Measurements from ENCODE around the gene OR13J1. TPM values are rescaled to one million over a fixed set of nuclear protein-coding genes. Genes with fewer than 3 reads are reported as not detected.

OR13J1 gene
- total RNA-seq, 4 donors from 2014 or later: not detected

DNA sequence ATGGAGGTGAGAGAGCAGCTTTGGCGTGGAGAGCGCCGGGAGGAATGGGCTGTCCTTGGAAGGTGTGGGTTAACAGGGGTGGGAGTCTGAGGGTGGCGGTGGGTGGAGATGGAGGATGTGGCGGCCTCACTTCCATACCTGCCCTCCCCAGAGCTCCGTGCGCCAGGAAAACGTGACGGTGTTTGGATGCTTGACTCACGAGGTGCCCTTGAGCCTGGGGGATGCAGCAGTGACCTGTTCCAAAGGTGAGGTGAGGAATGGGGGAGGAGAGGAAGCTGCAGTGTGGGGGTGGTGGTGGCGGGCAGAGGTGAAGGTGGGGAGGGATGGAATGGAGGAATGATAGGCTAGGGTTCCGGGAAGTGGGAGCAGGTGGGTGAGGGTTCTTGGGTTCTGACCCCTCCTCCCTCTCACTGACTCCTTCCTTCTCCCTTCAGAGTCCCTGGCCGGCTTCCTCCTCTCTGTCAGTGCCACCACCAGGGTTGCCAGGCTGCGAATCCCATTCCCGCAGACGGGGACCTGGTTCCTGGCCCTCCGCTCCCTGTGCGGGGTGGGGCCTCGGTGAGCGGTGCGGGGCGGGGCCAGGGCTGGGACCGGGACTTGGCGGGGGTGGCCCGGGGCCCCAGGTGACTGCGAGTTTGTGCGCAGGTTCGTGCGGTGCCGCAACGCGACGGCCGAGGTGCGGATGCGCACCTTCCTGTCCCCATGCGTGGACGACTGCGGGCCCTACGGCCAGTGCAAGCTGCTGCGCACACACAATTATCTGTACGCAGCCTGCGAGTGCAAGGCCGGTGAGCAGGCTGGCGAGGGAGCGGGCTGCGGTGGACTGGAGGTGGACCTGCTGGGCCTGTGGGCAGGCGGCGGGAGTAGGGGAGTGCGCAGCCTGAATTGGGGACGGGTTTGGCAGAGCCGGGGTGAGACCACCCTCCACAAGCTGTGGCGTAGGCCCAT, 24.1 kb downstream of the OR13J1 start:
- WGBS, 2 donors: 63 to 67% methylated on average over 32 to 47 of the region's 53 CpGs
- intact Hi-C loops (cut with DNase I; ENCODE audit: low total_unique reads): no loop called here
- no peak overlapping the region for H3K4me3 ChIP-seq (ENCODE audit: low read depth, poor library complexity, severe bottlenecking)
- DNase-seq (ENCODE audit: low spot score in 2 of 2): peak in 1 of 2 donors; percentile 84
- TF ChIP-seq, protein P1, sequence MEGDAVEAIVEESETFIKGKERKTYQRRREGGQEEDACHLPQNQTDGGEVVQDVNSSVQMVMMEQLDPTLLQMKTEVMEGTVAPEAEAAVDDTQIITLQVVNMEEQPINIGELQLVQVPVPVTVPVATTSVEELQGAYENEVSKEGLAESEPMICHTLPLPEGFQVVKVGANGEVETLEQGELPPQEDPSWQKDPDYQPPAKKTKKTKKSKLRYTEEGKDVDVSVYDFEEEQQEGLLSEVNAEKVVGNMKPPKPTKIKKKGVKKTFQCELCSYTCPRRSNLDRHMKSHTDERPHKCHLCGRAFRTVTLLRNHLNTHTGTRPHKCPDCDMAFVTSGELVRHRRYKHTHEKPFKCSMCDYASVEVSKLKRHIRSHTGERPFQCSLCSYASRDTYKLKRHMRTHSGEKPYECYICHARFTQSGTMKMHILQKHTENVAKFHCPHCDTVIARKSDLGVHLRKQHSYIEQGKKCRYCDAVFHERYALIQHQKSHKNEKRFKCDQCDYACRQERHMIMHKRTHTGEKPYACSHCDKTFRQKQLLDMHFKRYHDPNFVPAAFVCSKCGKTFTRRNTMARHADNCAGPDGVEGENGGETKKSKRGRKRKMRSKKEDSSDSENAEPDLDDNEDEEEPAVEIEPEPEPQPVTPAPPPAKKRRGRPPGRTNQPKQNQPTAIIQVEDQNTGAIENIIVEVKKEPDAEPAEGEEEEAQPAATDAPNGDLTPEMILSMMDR (IDR thresholded peaks at IDR 0.05): no peak
- TF ChIP-seq POLR2A (IDR thresholded peaks at IDR 0.05): no peak

DNA sequence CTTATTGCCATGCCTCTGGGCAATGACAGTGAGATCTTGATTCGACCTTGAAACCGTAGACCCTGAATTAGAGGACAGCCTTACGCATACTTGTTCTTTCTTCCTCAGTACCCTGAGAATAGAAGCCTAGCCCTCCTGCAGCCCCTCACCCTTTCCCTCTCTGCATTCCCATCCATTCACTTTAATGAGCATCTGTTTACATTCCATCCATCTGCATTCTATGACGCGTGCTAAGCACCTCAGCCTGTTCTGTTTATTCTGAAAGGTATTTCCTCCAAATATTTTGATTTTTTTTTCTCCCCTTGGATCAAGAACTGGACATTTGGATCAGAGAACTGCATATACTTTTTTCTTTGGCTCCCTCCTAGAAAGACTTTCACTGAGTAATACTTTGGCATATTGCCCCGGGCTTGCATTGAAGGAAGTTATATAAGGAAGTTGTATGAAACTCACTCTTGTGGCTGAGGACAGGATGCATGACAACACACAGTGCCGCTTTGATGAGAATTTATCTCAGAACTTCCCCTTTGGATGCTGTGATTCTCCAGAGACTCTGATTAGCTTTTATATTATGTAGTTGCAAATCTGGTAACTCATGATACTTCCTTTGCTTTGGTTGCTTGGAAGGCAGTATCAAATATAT, 25.5 kb downstream of the OR13J1 start:
- 19 to 22% methylated on average over 7 of the region's 7 CpGs for WGBS, 2 donors

DNA sequence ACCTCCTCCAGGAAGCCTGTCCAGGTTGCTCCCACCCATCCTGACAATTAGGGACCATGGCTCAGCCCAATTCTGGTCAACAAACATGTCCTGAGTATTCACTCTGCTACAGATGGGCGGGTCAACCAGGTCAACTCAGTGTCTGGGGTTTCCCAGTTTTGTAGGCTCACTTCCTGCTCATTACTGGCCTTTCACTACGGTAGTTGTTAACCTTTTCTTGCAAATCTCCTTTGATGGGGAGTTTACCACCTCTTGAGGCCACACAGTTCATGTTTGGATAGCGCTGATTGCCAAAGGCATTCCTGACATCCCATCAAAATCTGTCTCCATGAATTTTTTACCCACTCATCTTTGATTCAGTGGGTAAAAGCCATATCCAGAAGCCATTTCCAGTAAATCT, 27.4 kb downstream of the OR13J1 start:
- no peak for TF ChIP-seq POLR2A (IDR thresholded peaks at IDR 0.05)
- TF ChIP-seq, protein P1 (IDR thresholded peaks at IDR 0.05): no peak

More for the DNA sequence above, 25.5 kb downstream of the OR13J1 start:
- peak; percentile 77 to 82 for DNase-seq (ENCODE audit: low spot score in 2 of 2)
- TF ChIP-seq, protein P1 (IDR thresholded peaks at IDR 0.05): no peak
- no peak for TF ChIP-seq POLR2A (IDR thresholded peaks at IDR 0.05)
- intact Hi-C loops (cut with DNase I; ENCODE audit: low total_unique reads): no loop called here
- no peak overlapping the region for H3K4me3 ChIP-seq (ENCODE audit: low read depth, poor library complexity, severe bottlenecking)

DNA sequence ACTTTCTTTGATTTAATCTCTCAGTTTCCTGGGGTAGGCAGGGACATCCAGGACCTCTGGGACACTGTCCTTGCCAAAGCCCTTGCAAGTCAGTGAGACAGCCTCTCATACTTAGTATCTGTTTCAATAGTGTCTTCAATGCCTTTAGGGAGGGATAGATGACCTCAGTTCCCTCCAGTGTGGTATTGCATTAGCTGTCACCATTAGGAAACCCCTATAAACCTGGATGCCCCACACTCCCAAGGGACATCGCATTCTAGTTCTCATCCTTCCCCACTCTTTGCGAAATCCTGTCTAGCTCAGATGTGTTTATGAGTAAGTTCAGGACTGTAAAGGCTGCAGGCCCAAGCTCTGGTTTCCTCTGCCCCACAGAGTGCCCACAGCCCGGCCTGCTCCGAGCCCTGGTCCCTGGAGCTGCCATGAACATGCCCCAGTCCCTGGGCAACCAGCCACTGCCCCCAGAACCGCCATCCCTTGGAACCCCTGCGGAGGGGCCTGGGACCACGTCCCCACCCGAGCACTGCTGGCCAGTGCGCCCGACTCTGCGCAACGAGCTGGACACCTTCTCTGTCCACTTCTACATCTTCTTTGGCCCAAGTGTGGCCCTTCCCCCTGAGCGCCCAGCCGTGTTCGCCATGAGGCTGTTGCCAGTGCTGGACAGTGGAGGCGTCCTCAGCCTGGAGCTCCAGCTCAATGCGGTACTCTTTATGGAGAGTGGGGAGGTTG, 28.0 kb downstream of the OR13J1 start:
- intact Hi-C loops (cut with DNase I; ENCODE audit: low total_unique reads): no loop called here
- WGBS, 2 donors: 95 to 96% methylated on average over 17 of the region's 17 CpGs
- peak; percentile 54 to 80 for DNase-seq (ENCODE audit: low spot score in 2 of 2)

More for the DNA sequence above, 27.4 kb downstream of the OR13J1 start:
- H3K4me3 ChIP-seq (ENCODE audit: low read depth, poor library complexity, severe bottlenecking): no peak overlapping the region
- no peak for DNase-seq (ENCODE audit: low spot score in 2 of 2)
- WGBS, 2 donors: 77 to 79% methylated on average over 3 of the region's 3 CpGs
- intact Hi-C loops (cut with DNase I; ENCODE audit: low total_unique reads): no loop called here

DNA sequence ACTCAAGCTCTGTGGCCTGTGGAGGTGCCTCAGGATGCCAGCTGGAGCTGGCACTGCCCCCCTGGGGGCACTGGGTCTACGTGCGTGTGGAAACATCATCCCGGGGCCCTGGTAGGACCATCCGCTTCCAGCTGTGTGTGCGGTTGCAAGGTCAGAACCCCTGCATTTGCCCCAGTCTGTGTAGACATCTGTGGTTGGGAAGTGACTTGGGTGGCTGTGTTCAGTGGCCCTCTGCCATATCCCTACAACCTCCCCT, 28.6 kb downstream of the OR13J1 start:
- no peak overlapping the region for H3K4me3 ChIP-seq (ENCODE audit: low read depth, poor library complexity, severe bottlenecking)
- TF ChIP-seq, protein P1 (IDR thresholded peaks at IDR 0.05): no peak
- TF ChIP-seq POLR2A (IDR thresholded peaks at IDR 0.05): no peak
- WGBS, 2 donors: 61 to 79% methylated on average over 5 of the region's 5 CpGs
- intact Hi-C loops (cut with DNase I; ENCODE audit: low total_unique reads): no loop called here
- DNase-seq (ENCODE audit: low spot score in 2 of 2): no peak

More for the DNA sequence above, 28.0 kb downstream of the OR13J1 start:
- no peak overlapping the region for H3K4me3 ChIP-seq (ENCODE audit: low read depth, poor library complexity, severe bottlenecking)
- TF ChIP-seq, protein P1 (IDR thresholded peaks at IDR 0.05): no peak
- no peak for TF ChIP-seq POLR2A (IDR thresholded peaks at IDR 0.05)
